Measurements from ENCODE around the gene THOC5. TPM values are rescaled to one million over a fixed set of nuclear protein-coding genes. Genes with fewer than 3 reads are reported as not detected.
"Not testable (repeated sequence)": the region's sequence is repeated elsewhere in the genome, so short reads cannot be mapped to it uniquely, and the experiment has no call there.

THOC5 gene
- total RNA-seq, 2 experiments from 2014 or later: 35.9 to 56.7 TPM

DNA sequence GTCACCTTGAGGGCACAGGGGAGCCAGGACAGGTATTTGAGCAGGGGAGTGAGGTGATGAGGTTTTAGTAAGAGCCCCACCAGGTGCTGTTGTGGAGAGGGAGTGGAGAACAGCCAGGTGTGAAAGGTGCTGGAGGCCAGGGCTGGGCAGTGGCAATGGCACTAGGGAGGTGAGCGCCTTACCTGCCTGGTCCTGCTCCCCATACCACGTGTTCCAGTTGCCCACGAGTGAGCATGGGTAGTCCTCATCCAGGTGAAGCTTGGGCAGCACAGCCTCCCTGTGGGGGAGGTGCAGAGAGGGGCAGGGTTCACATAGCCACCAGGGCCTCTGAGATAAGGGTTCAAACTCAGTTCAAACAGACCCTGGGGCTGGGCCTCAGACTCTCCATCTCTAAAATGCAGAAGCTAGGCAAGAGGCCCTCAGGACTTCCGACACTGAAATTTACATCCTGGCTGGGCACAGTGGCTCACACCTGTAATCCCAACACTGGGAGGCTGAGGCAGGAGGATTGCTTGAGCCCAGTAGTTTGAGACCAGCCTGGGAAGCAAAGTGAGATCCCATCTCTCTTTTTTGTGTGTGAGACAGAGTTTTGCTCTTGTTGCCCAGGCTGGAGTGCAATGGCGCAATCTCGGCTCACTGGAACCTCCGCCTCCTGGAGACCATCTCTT, 15.6 kb upstream of the THOC5 start:
- H3K4me2 ChIP-seq (ENCODE audit: low read length): no peak overlapping the region
- ChIA-PET POLR2A (no interaction called here), CTCF (ENCODE audit: unreplicated experiment) (no interaction called here)
- no peaks in the 10 kb centered on the region for H3K9me2 ChIP-seq (ENCODE audit: insufficient read depth, low read length)
- TF ChIP-seq, protein P1, sequence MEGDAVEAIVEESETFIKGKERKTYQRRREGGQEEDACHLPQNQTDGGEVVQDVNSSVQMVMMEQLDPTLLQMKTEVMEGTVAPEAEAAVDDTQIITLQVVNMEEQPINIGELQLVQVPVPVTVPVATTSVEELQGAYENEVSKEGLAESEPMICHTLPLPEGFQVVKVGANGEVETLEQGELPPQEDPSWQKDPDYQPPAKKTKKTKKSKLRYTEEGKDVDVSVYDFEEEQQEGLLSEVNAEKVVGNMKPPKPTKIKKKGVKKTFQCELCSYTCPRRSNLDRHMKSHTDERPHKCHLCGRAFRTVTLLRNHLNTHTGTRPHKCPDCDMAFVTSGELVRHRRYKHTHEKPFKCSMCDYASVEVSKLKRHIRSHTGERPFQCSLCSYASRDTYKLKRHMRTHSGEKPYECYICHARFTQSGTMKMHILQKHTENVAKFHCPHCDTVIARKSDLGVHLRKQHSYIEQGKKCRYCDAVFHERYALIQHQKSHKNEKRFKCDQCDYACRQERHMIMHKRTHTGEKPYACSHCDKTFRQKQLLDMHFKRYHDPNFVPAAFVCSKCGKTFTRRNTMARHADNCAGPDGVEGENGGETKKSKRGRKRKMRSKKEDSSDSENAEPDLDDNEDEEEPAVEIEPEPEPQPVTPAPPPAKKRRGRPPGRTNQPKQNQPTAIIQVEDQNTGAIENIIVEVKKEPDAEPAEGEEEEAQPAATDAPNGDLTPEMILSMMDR (conservative IDR thresholded peaks at IDR 0.05; ENCODE audit: low read length): no peak
- no peak for TF ChIP-seq EZH2phosphoT487 (IDR thresholded peaks at IDR 0.05; ENCODE audit: borderline replicate concordance, low read depth, low read length)
- H3K9me3 ChIP-seq (ENCODE audit: low read length): no peaks in the 10 kb centered on the region
- BruUV-seq (replicated peaks): no TSS peak
- H3K4me3 ChIP-seq (ENCODE audit: low read depth, low read length, poor library complexity, severe bottlenecking): no peak overlapping the region
- no peak for DNase-seq (ENCODE audit: low spot score)
- H3K79me2 ChIP-seq (ENCODE audit: insufficient read depth, low read depth, low read length): no peaks in the 10 kb centered on the region
- no peaks in the 10 kb centered on the region for H3K4me1 ChIP-seq (ENCODE audit: insufficient read depth, low read length, poor library complexity, severe bottlenecking)
- H3K36me3 ChIP-seq (ENCODE audit: insufficient read depth, low read length): peaks cover 5% of the 10 kb centered on the region; the same call in 1 of the 2 replicates
- H2AFZ ChIP-seq (ENCODE audit: low read length): no peak overlapping the region
- H4K20me1 ChIP-seq (ENCODE audit: insufficient read depth, low read length): no peaks in the 10 kb centered on the region
- no peak overlapping the region for H3K27ac ChIP-seq (ENCODE audit: low read depth, low read length, poor library complexity, severe bottlenecking)
- intact Hi-C loops (cut with micrococcal nuclease; ENCODE audit: unreplicated experiment): no loop called here

DNA sequence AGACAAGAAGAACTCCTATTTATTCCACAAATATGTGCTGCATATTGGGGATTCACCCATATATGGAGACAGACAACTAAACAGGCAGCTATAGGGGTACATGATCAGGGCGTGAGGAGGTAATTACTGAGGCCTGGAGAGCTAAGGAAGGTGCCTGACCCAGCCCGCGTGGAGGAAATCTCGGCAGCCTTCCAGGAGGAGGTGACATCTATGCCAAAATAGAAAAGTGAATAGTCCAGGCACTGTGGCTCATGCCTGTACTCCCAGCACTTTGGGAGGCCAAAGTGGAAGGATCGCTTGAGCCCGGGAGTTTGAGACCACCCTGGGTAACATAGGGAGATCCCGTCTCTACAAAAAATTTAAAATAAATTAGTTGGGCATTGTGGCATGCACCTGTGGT, 13.8 kb upstream of the THOC5 start:
- H3K4me1 ChIP-seq (ENCODE audit: insufficient read depth, low read length, poor library complexity, severe bottlenecking): no peaks in the 10 kb centered on the region
- ChIA-PET POLR2A (no interaction called here), CTCF (ENCODE audit: unreplicated experiment) (no interaction called here)
- peaks cover 5% of the 10 kb centered on the region; the same call in 1 of the 2 replicates for H3K36me3 ChIP-seq (ENCODE audit: insufficient read depth, low read length)
- H3K27ac ChIP-seq (ENCODE audit: low read depth, low read length, poor library complexity, severe bottlenecking): no peak overlapping the region
- no peak for DNase-seq (ENCODE audit: low spot score)
- no TSS peak for BruUV-seq (replicated peaks)
- intact Hi-C loops (cut with micrococcal nuclease; ENCODE audit: unreplicated experiment): no loop called here
- no peak overlapping the region for H3K4me3 ChIP-seq (ENCODE audit: low read depth, low read length, poor library complexity, severe bottlenecking)
- no peak overlapping the region for H2AFZ ChIP-seq (ENCODE audit: low read length)
- no peak overlapping the region for H3K4me2 ChIP-seq (ENCODE audit: low read length)
- no peaks in the 10 kb centered on the region for H4K20me1 ChIP-seq (ENCODE audit: insufficient read depth, low read length)
- H3K9me2 ChIP-seq (ENCODE audit: insufficient read depth, low read length): no peaks in the 10 kb centered on the region
- TF ChIP-seq, protein P1 (conservative IDR thresholded peaks at IDR 0.05; ENCODE audit: low read length): no peak
- no peak for TF ChIP-seq EZH2phosphoT487 (IDR thresholded peaks at IDR 0.05; ENCODE audit: borderline replicate concordance, low read depth, low read length)
- H3K79me2 ChIP-seq (ENCODE audit: insufficient read depth, low read depth, low read length): no peaks in the 10 kb centered on the region
- H3K9me3 ChIP-seq (ENCODE audit: low read length): no peaks in the 10 kb centered on the region

DNA sequence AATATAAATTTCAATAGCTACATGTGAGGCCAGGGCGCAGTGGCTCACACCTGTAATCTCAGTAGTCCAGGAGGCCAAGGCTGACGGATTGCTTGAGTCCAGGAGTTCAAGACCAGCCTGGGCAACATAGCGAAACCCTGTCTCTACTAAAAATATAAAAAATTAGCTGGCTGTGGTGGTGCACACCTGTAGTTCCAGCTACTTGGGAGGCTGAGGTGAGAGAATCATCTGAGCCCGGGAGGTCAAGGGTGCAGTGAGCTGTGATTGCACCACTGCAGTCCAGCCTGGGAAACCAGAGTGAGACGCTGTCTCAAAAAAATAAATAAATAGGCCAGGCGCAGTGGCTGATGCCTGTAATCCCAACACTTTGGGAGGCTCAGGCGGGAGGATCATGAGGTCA, 13.0 kb upstream of the THOC5 start:
- CTCF ChIA-PET (ENCODE audit: unreplicated experiment); intact Hi-C loops (cut with micrococcal nuclease; ENCODE audit: unreplicated experiment); H2AFZ ChIP-seq (ENCODE audit: low read length); H3K79me2 ChIP-seq (ENCODE audit: insufficient read depth, low read depth, low read length); H3K9me2 ChIP-seq (ENCODE audit: insufficient read depth, low read length); H3K27ac ChIP-seq (ENCODE audit: low read depth, low read length, poor library complexity, severe bottlenecking); BruUV-seq (replicated peaks); H4K20me1 ChIP-seq (ENCODE audit: insufficient read depth, low read length); H3K9me3 ChIP-seq (ENCODE audit: low read length); H3K4me2 ChIP-seq (ENCODE audit: low read length); H3K4me3 ChIP-seq (ENCODE audit: low read depth, low read length, poor library complexity, severe bottlenecking); H3K36me3 ChIP-seq (ENCODE audit: insufficient read depth, low read length); H3K4me1 ChIP-seq (ENCODE audit: insufficient read depth, low read length, poor library complexity, severe bottlenecking); DNase-seq (ENCODE audit: low spot score): not testable (repeated sequence)
- POLR2A ChIA-PET: interaction anchor here (1.0 kb wide), 1 partner anchor 13 kb away, joined by 4 read pairs; the partner anchor contains the start of gene THOC5

Data from OCI-LY7 (cell line).